ENCODE measurements around the gene CDX1.
A peak's percentile ranks its signal among the peaks of the same experiment; 100 is the strongest.

Gene CDX1

DNA sequence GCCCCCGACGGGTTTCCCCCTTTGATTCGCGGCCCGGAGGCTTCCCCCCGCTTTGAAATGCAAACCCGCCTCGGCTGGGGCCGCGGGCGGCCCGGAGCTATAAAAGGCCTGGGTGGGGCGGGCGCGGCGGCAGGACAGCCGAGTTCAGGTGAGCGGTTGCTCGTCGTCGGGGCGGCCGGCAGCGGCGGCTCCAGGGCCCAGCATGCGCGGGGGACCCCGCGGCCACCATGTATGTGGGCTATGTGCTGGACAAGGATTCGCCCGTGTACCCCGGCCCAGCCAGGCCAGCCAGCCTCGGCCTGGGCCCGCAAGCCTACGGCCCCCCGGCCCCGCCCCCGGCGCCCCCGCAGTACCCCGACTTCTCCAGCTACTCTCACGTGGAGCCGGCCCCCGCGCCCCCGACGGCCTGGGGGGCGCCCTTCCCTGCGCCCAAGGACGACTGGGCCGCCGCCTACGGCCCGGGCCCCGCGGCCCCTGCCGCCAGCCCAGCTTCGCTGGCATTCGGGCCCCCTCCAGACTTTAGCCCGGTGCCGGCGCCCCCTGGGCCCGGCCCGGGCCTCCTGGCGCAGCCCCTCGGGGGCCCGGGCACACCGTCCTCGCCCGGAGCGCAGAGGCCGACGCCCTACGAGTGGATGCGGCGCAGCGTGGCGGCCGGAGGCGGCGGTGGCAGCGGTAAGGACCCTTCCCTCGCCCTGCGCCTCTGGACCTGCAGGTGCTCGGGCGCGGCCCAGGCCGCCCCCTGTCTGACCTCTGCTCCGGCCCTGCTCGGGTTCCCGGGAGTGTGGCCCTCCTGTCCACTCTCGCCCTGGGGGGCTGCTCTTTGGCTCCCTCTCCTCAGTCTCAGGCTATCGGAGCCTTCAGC lies at the start of gene CDX1:
TSS of gene CDX1 (plus strand) at position 129 of the 862 bp plus-strand sequence. CDS start at position 228, 99 bp downstream.
- Mint-ChIP-seq H3K4me1 (ENCODE audit: low read depth) (no peaks in the 10 kb centered on the region), H3K27ac (no peak within 1 kb of the TSS), H3K4me3 (no peak within 1 kb of the TSS), H3K27me3 (peaks cover 48% of the 10 kb centered on the region), H3K36me3 (ENCODE audit: low read depth) (no peaks in the 10 kb centered on the region), H3K9me3 (no peaks in the 10 kb centered on the region)

DNA sequence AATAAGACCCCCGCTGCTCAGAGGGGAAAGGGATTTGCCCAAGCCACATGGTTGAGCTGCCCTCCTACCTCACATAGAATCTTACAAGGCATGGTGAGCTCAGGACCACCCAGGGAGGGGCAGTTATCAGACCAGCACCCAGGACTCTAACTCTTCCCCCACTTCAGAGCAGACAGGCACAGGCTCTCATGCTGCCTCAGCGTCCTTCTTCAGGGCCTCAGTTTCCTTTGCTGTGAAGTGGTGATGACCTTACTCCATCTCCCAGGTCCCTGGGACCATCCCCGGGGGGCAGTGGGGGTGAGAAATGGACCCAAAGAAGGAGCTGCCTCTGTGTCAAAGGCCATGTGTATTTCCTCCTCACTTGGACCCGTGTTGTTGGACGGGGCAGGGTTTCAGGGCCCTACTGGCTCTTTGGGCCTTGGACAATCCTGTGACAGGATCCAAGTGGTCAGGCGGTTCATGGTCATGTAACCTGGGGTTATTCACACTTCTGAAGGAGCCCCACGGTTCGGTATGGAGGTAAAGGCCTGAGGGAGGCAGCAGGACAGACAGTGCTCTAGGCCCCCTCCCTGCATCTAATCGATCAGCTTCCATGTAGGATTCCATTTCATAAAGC lies 48.5 kb upstream of the CDX1 start:
- no peaks in the 10 kb centered on the region for H3K27me3 Mint-ChIP-seq
- H3K27ac Mint-ChIP-seq: no peak overlapping the region
- no peak overlapping the region for H3K4me3 Mint-ChIP-seq
- no peaks in the 10 kb centered on the region for H3K9me3 Mint-ChIP-seq
- no peaks in the 10 kb centered on the region for H3K4me1 Mint-ChIP-seq (ENCODE audit: low read depth)
- no peaks in the 10 kb centered on the region for H3K36me3 Mint-ChIP-seq (ENCODE audit: low read depth)

DNA sequence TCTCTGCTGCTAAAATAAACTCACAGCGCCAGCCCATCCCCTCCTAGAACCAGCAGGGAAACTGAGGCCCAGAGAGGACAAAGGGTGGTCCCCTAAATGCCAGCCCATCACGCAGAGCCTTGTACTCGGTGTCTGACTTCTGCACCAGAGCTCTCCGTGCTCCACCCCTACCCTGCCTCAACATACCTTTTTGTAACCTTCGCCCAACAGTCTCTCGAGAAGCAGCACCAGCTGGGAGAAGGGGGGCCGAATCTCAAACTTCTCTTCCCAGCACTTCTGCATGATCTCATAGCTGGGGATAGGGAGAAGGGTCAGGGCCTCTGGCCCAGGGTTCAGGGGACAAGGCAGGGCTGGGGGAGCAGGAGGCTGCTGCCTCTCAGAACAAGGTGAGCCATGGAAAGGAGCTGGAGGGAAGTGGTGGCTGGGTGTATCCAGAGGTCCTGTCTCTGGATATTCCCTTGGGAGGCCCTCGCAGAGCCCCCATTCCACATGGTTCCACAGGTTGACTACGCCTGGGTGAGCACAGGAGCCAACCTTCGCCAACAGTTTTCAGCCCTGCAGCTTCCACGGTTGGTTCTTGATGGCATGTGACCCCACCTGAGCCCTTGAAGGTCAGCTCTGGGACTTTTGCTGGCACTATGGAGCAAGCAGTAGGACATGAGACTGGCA lies 47.9 kb upstream of the CDX1 start:
- H3K4me1 Mint-ChIP-seq (ENCODE audit: low read depth): no peaks in the 10 kb centered on the region
- H3K9me3 Mint-ChIP-seq: no peaks in the 10 kb centered on the region
- H3K27ac Mint-ChIP-seq: no peak overlapping the region
- no peaks in the 10 kb centered on the region for H3K27me3 Mint-ChIP-seq
- no peak overlapping the region for H3K4me3 Mint-ChIP-seq
- H3K36me3 Mint-ChIP-seq (ENCODE audit: low read depth): no peaks in the 10 kb centered on the region

DNA sequence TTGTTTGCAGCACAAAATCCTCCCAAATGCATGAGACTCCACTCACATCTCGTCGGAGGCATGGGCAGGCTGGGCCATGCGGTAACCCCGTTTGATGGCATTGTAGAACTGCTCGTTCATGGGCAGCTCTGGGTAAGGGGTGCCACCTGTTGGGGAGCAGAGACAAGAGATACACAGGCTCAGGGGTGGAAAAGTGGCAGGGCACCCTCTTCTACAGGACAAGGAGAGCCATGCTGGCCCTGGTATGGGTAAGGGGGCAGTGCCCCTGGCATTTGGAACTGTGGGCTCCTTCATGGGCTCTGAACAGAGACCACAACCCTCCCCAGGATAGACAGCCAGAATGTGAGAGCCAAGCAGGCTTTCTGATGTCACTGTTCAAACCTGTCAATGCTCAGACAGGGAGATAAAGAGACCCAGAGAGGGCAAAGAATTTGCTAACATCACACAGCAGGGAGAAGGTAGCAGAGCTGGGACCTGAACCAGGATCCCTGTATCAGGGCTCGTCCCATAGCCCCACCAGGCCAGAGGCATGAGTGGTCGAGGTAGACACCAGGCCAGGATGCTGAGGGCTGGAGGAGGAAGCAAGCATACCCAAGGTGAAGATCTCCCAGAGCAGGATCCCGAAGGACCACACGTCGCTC lies 47.0 kb upstream of the CDX1 start:
- Mint-ChIP-seq H3K27me3 (no peaks in the 10 kb centered on the region), H3K27ac (no peak overlapping the region), H3K9me3 (no peaks in the 10 kb centered on the region), H3K4me1 (ENCODE audit: low read depth) (no peaks in the 10 kb centered on the region), H3K36me3 (ENCODE audit: low read depth) (no peaks in the 10 kb centered on the region), H3K4me3 (no peak overlapping the region)

DNA sequence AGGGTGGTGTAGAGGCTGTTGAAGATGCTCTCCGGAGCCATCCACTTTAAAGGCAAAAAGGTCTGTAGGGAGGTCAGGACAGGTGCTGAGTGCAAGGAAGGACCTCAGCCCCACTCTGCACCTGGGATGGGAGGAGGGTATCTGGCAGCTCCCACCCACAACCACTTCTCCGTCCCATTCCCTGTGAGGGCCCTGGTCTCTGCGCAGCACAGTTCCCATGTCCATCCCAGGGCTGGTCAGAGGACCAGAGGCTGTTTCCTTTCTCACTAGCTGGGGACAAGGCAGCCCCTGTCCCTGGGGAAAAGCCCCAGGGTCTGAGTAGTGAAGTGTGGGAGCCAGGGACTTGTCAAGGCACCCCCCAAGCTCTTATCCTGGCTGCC lies 46.5 kb upstream of the CDX1 start:
- no peaks in the 10 kb centered on the region for H3K9me3 Mint-ChIP-seq
- H3K27me3 Mint-ChIP-seq: no peaks in the 10 kb centered on the region
- no peak overlapping the region for H3K4me3 Mint-ChIP-seq
- H3K27ac Mint-ChIP-seq: no peak overlapping the region
- no peaks in the 10 kb centered on the region for H3K4me1 Mint-ChIP-seq (ENCODE audit: low read depth)
- no peaks in the 10 kb centered on the region for H3K36me3 Mint-ChIP-seq (ENCODE audit: low read depth)

DNA sequence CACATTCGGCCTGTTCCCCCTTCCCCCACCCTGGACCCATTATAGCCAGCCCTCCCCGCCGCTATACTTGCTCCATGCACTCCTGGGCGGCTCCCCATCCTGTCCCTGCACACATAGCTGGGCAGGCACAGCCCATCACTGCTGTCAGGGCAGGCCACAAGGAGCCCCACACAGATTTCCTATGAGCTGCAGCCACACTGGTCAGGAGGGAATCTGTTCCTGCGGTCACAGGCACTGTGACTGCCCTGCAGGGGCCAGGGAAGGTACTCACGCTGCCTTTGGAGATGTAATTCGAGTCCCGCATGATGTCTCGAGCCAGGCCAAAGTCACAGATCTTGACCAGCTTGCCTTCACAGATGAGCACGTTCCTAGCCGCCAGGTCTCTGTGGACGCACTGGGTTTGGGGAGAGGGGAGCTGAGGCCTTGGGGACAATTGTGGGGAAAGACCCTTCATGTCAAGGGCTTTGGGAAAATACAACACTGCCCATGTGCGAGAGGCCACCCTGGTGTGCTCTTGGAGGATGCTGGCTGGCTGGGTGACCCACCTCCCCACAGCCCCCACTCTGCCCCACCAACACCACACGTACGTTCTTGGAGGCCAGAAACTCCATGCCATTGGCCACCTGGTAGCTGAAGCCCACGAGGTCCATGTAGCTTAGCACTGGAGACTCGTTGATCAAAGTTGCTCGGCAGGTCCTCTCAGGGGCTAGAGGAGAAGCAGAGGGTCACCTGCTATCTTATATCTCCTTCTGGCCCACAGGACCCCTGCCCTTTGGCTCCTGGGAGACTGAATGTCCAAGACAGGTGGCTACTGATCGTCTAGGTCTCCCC lies 45.7 kb upstream of the CDX1 start:
- Mint-ChIP-seq H3K4me3 (no peak overlapping the region), H3K27me3 (no peaks in the 10 kb centered on the region), H3K9me3 (no peaks in the 10 kb centered on the region), H3K36me3 (ENCODE audit: low read depth) (no peaks in the 10 kb centered on the region), H3K4me1 (ENCODE audit: low read depth) (no peaks in the 10 kb centered on the region), H3K27ac (no peak overlapping the region)

DNA sequence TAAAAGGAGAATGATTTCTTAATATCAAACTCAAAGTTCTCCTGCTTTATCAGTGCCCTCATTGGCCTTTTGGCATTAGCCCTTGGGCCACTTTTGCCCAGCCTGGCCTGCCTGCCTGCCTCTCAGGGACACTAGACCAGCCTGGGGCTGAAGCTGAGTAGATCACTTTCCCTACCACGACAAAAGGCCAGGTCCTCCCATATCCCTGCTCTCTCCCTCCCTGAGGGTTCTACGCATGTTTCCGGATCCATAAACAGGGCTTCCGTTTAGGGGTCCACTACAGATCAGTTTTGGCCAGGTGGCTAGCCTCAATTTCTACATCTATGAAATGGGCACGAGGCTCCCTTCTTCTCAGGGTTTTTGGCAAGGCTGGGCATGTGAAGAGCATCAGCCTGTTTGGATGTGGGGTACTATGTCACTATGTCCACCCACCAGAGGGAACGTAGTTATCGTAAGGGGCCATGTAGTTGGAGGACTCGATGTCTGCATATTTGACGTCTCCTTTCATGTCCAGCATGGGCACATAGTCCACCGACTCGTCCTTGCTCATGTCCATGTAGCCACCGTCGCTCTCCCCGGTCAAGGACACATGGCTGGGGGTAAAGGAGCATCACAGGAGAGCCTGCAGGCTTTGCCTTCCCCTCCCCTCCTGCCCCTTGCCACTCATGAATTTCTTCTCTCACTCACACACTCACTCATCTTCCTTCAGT lies 45.0 kb upstream of the CDX1 start:
- H3K4me3 Mint-ChIP-seq: no peak overlapping the region
- no peaks in the 10 kb centered on the region for H3K27me3 Mint-ChIP-seq

DNA sequence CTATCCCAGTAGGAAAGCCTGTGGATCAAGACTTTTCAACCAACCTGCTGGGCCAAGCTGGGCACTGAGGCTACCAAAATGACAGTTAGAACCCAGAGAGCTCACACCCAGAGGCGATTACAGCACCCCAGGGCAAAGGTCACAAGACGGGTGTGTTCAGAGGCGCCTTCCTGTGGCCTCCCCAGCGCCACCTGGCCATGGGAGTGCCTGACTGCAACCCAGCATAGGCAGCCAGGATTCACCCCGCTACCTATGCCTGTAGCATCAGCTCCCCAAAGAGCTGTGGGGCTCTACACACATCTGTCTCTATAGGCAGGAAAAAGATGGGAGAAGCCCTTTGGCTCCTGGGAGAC lies 44.4 kb upstream of the CDX1 start:
- Mint-ChIP-seq H3K4me3 (no peak overlapping the region), H3K27me3 (no peaks in the 10 kb centered on the region), H3K36me3 (ENCODE audit: low read depth) (no peaks in the 10 kb centered on the region), H3K4me1 (ENCODE audit: low read depth) (no peaks in the 10 kb centered on the region), H3K27ac (peak overlapping the region; percentile 12), H3K9me3 (no peaks in the 10 kb centered on the region)

More for the DNA sequence above, 45.0 kb upstream of the CDX1 start:
- Mint-ChIP-seq H3K27ac (peak overlapping the region; percentile 12), H3K36me3 (ENCODE audit: low read depth) (no peaks in the 10 kb centered on the region), H3K9me3 (no peaks in the 10 kb centered on the region), H3K4me1 (ENCODE audit: low read depth) (no peaks in the 10 kb centered on the region)

DNA sequence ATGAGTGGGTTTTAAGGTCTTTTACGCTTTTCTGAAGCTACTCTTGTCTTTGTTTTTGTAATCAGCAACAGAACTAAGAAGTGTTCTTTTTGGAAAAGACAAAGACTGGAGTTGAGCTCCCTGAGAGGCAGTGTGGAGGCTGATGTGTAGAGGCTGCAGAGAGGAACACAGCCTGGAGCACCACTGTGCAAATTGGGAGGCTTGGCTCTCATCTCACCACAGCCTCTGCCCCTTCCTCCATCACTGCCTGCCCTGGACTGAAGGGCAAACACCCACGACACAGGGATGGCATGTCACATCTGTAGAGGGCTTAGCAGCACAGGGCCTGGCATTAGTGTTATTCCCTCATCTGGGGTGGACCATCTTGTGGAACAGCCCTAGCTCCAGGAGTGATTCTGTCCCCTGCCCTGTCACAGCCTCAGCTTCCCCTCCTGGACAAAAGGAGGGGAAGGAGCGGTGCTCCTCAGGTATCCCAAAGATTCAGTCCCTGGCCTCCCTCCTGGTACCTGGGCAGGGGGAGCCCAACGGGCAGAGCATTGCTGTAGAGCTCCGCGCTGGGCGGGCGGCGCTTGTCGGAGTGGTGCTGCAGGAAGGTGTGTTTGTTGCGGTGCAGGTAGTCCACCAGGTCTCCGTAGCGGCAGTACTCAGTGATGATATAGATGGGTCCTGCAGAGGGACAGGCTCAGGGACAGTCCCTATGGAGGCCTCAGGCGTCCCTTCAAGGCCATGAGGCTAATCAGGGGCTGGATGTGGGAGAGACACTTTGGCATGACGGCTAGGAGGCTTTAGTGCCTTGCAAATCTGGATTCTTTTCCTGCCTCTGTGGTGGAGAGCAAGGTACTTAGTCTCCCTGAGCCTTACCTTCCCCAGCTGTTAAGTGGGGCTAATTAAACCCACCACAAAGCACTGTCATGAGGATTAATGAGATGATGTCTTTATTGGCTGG lies 43.8 kb upstream of the CDX1 start:
- Mint-ChIP-seq H3K4me1 (ENCODE audit: low read depth) (no peaks in the 10 kb centered on the region), H3K27me3 (no peaks in the 10 kb centered on the region), H3K9me3 (no peaks in the 10 kb centered on the region), H3K36me3 (ENCODE audit: low read depth) (no peaks in the 10 kb centered on the region), H3K27ac (no peak overlapping the region), H3K4me3 (no peak overlapping the region)

DNA sequence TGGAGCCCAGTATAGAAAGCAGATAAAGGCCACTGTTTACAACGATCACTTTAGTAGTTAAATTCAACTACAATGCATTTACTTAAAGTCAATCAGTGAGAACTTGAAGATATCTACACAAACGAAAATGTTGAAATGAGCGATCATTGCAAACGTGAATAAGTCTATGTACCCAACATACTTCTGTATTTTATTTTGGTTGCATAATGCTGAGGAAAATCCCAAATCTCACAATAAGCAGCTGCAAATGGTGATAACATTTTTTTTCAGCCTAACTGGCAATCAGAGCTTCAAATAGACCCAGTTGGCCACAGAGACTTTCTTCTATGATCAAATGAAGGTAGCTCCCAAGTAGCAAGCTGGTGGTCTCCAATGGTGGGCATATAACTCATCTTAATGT lies 43.0 kb upstream of the CDX1 start:
- no peaks in the 10 kb centered on the region for H3K9me3 Mint-ChIP-seq
- H3K4me3 Mint-ChIP-seq: no peak overlapping the region
- H3K4me1 Mint-ChIP-seq (ENCODE audit: low read depth): no peaks in the 10 kb centered on the region
- H3K36me3 Mint-ChIP-seq (ENCODE audit: low read depth): no peaks in the 10 kb centered on the region
- H3K27ac Mint-ChIP-seq: no peak overlapping the region
- no peaks in the 10 kb centered on the region for H3K27me3 Mint-ChIP-seq

DNA sequence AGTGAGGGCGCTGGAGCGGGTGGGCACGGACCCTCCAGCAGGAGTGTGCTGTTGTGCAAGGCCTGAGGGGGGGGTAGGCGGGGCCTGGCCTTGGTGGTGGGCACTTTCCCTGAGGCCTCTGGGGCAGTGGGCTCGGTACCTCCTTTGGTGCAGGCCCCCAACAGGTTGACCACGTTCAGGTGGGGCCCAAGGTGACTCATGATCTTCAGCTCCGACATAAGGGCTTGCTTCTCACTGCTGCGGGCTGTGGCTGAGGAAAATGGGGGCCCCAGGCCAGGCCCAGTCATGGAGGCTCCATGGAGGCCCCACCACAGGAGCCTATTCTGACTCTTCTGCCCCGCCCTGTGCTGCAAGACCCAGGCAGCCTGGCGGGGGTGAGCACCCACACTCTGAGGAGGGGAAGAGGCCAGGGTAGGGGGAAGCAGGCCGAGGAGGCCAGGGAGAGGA lies 42.4 kb upstream of the CDX1 start:
- Mint-ChIP-seq H3K4me3 (no peak overlapping the region), H3K27ac (no peak overlapping the region), H3K36me3 (ENCODE audit: low read depth) (no peaks in the 10 kb centered on the region), H3K27me3 (no peaks in the 10 kb centered on the region), H3K9me3 (no peaks in the 10 kb centered on the region), H3K4me1 (ENCODE audit: low read depth) (no peaks in the 10 kb centered on the region)

DNA sequence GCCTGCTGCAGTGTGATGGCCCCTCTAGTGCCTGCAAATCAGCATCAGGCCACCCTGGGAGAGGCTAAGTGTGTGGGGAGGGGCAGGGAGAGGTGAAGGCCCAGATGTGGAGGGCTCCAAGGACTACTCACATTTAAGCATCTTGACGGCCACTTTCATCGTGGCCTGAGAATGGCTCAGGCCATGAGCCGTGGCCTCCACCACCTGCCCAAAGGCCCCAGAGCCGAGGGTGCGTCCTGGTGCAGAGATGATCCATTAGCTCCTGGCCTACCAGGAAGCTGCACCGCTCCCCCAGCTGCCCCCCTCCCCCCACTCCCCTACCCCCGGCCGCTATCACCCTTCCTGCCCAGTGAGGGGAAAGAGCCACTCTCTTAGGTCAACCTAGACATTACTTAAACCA lies 42.0 kb upstream of the CDX1 start:
- Mint-ChIP-seq H3K9me3 (no peaks in the 10 kb centered on the region), H3K27me3 (no peaks in the 10 kb centered on the region), H3K36me3 (ENCODE audit: low read depth) (no peaks in the 10 kb centered on the region), H3K4me3 (no peak overlapping the region), H3K27ac (no peak overlapping the region), H3K4me1 (ENCODE audit: low read depth) (no peaks in the 10 kb centered on the region)

DNA sequence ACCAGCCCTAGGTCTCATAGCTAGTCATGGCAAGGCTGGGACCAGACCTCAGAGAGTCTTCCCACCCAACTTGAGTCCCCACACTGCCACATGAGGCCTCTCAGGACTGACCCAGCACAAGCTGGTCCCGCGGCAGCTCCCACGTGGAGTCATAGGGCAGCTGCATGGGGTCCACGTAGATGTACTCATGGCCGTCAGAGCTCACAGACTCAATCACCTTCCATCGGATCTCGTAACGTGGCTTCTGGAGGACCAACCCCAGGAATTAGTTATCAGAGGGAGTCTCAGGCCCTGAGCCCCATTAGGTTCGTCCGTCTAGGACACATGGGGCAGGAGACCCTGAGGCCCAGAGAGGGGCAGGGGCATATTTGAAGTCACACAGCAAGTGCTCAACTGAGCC lies 41.2 kb upstream of the CDX1 start:
- no peaks in the 10 kb centered on the region for H3K36me3 Mint-ChIP-seq (ENCODE audit: low read depth)
- no peak overlapping the region for H3K4me3 Mint-ChIP-seq
- H3K27ac Mint-ChIP-seq: no peak overlapping the region
- no peaks in the 10 kb centered on the region for H3K27me3 Mint-ChIP-seq
- H3K9me3 Mint-ChIP-seq: no peaks in the 10 kb centered on the region
- no peaks in the 10 kb centered on the region for H3K4me1 Mint-ChIP-seq (ENCODE audit: low read depth)

All from stimulated activated naive CD8-positive, alpha-beta T cell treated with anti-CD3 and anti-CD28 coated beads, Interleukin-15, Interleukin-2, amounts not matched to agents 100 ng/mL and 50 ng/mL, for 24 hours (primary cell).